ENCODE measurements around the gene CLN5. TPM values are rescaled to one million over a fixed set of nuclear protein-coding genes. Genes with fewer than 3 reads are reported as not detected.
"Not testable (repeated sequence)": the region's sequence is repeated elsewhere in the genome, so short reads cannot be mapped to it uniquely, and the experiment has no call there.

The CLN5 gene
- total RNA-seq, 2 experiments from 2014 or later: 15.5 to 15.8 TPM

DNA sequence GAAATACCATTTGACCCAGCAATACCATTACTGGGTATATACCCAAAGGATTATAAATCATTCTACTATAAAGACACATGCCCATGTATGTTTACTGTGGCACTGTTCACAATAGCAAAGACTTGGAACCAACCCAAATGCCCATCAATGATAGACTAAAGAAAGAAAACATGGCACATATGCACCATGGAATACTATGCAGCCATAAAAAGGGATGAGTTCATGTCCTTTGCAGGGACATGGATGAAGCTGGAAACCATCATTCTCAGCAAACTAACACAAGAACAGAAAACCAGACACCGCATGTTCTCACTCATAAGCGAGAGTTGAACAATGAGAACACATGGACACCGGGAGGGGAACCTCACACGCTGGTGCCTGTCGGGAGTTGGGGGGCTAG lies 17.8 kb downstream of the CLN5 start:
- H3K27me3 Mint-ChIP-seq, POLR2A ChIA-PET, H3K9me3 Mint-ChIP-seq, H3K27ac Mint-ChIP-seq, DNase-seq, H3K4me3 Mint-ChIP-seq: not testable (repeated sequence)
- CTCF ChIA-PET: interaction anchor here (1.9 kb wide), 1 partner anchor 10 kb away, joined by 6 read pairs; no protein-coding TSS in a partner anchor
- H3K4me1 Mint-ChIP-seq: peaks cover 17% of the 10 kb centered on the region
- peaks cover 64% of the 10 kb centered on the region for H3K36me3 Mint-ChIP-seq (ENCODE audit: low read depth)

DNA sequence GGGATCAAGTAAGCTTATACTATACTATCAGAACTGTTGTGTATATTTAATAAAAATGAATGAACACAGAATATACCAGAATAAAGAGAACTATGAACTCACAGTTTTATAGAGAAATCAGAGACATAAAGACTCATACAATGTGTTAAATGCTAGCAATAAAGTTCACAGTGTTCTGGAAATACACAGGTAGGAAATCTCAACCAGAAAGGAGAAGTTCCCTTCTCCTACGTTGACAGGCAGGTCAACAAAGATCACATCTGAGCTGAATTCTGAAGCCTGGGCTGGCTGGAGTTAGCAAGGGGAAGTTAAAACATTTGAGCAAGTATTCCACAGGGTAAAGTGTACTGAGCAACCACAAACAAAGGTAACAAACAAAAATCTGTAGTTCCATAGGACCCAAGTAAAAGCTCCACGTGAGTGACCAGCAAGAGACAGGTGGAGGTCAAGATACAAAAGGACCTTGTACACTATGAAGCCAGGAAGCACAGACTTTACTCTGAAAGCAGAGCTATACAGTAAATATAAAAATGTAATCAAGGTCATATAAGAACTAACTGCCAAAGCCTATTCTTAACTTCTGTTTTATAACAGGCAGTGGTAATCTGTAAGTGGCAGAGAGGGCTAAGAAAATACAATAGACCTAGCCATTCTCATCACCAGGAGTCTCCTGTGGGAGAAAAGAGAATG lies 22.1 kb downstream of the CLN5 start:
- DNase-seq: no peak
- no peak overlapping the region for H3K27ac Mint-ChIP-seq
- ChIA-PET POLR2A (interaction anchor here (1.1 kb wide), 1 partner anchor 12 kb away, joined by 3 read pairs; no protein-coding TSS in a partner anchor), CTCF (interaction anchor here (0.5 to 1.1 kb wide), 3 partner anchors 21 to 1316 kb away, joined by 3 to 4 read pairs (median 3); no protein-coding TSS in a partner anchor)
- H3K4me1 Mint-ChIP-seq: peaks cover 18% of the 10 kb centered on the region
- no peaks in the 10 kb centered on the region for H3K9me3 Mint-ChIP-seq
- H3K36me3 Mint-ChIP-seq (ENCODE audit: low read depth): peaks cover 76% of the 10 kb centered on the region
- no peak overlapping the region for H3K4me3 Mint-ChIP-seq
- no peaks in the 10 kb centered on the region for H3K27me3 Mint-ChIP-seq

DNA sequence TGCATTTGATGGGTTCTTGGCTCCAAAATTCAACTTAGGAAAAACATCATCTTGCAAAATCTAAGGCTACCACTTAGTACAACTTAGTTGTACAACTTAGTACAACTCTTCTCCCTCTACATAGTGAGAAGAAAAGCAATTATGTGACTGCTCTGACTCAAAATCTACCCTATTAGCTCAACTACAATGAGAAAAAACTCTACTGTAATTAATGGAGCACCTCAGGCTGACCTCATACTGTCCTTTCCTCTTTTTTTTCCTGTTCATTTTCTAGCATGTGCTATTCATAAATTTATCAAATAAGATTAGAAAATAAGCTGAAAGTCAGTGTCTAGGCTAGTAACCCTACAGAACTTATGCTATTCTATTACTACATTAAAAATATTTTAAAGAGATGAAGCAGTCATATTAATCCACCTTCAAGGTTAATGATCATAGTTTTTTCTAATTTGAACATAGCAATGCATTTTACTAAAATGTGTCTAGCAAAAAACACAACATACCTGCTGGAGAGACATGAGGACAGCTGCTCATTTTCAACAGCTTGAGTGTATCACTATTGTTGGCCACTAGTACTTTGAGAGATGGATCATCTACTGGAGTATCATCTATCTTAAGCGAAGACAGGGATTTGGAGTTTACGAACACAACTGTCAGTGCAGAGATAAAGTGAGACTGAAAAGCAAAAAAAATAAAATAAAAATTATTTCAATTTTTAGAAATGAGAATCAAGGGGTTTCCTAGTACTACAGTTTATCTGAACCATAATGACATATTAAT lies 23.2 kb downstream of the CLN5 start:
- ChIA-PET CTCF (interaction anchor here (0.8 to 1.1 kb wide), 2 partner anchors 10 to 130 kb away, joined by 3 read pairs; no protein-coding TSS in a partner anchor), POLR2A (no interaction called here)
- Mint-ChIP-seq H3K27me3 (no peaks in the 10 kb centered on the region), H3K9me3 (no peaks in the 10 kb centered on the region), H3K27ac (no peak overlapping the region), H3K4me3 (no peak overlapping the region), H3K4me1 (peaks cover 14% of the 10 kb centered on the region), H3K36me3 (ENCODE audit: low read depth) (peaks cover 68% of the 10 kb centered on the region)
- DNase-seq: no peak

DNA sequence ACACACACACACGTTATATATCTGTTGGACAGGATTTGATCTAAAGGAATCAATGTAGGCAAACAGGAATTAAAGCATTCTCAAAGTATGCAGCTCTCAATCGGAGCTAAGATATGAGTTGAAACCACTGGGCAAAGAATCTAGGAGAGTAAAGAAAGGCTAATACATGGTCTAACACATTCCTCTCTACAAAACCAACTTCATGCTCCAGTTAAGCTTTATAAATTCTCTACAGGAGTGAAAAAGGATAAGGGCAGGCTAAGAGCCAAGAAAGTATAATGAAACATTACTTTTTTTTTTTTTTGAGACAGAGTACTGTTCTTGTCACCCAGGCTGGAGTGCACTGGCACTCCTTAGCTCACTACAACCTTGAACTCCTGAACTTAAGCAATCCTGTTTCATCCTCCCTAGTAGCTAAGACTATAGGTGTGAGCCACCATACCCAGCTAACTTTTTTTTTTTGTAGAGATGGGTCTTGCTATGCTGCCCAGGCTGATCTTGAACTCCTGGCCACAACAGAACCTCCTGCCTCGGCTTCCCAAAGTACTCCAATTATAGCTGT lies 24.5 kb downstream of the CLN5 start:
- no peak overlapping the region for H3K27ac Mint-ChIP-seq
- H3K27me3 Mint-ChIP-seq: no peaks in the 10 kb centered on the region
- peaks cover 20% of the 10 kb centered on the region for H3K4me1 Mint-ChIP-seq
- CTCF ChIA-PET: interaction anchor here (0.9 to 1.7 kb wide), 3 partner anchors 8 to 16 kb away, joined by 3 to 5 read pairs (median 3); partner anchors contain the start of gene FBXL3
- DNase-seq: no peak
- POLR2A ChIA-PET: no interaction called here
- no peaks in the 10 kb centered on the region for H3K9me3 Mint-ChIP-seq
- no peak overlapping the region for H3K4me3 Mint-ChIP-seq
- H3K36me3 Mint-ChIP-seq (ENCODE audit: low read depth): peaks cover 63% of the 10 kb centered on the region

DNA sequence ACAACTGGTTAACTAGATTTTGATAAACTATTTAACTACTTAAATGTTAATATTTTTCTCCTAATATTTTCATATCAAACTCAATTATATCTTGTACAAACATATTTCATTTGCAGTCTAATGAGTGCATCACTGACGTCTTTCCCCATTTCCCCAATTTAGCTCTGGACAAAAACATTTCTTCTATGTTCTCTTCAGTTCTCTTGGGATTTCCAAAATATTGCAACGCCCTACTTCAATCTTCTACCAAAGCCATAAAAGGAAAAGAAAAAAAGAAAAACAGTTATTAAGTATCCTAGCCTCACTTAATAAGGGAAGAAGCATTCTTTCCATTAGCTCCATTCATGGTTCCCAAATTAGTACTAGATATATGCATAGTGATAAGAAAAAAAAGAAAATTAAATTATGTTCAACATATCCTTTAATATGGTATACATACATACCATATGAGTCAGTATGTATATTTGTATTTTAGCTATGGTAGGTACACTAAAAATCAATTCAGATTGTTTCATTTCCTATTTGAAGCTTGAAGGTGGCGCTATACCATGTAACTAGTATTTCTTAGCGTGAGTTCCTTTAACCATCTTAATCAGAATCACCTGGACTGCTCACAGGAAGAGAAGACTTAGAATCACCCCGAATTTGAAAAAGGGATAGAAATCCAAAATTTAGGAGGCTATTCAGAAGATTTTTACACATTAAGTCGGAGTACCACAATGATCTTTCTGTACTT lies 25.2 kb downstream of the CLN5 start:
- Mint-ChIP-seq H3K36me3 (ENCODE audit: low read depth) (peaks cover 65% of the 10 kb centered on the region), H3K4me1 (peaks cover 23% of the 10 kb centered on the region)
- POLR2A ChIA-PET: no interaction called here

DNA sequence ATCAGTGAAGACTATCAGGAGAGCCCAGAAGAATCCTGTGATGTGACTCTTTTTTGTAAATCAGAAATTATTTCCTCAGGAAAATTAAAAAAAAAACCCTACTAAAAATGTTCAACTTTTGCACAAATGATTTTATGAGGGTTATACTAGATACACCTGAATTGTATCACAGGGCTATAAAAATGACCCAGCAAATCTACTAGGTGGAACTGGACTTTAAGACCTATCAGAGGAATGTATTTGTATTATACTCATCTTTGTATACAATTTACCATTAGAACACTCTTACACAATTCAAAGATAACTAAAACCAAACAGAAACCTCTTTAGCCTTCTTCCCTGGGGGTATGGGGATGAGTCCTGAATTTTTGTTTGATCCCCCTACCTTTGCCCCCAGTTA lies 27.9 kb downstream of the CLN5 start:
- H3K27ac Mint-ChIP-seq: no peak overlapping the region
- CTCF ChIA-PET: interaction anchor here (0.6 to 1.6 kb wide), 2 partner anchors 16 kb away, joined by 3 to 7 read pairs; no protein-coding TSS in a partner anchor
- no peak for DNase-seq
- peaks cover 53% of the 10 kb centered on the region for H3K36me3 Mint-ChIP-seq (ENCODE audit: low read depth)
- POLR2A ChIA-PET: no interaction called here
- H3K27me3 Mint-ChIP-seq: no peaks in the 10 kb centered on the region
- no peaks in the 10 kb centered on the region for H3K9me3 Mint-ChIP-seq
- H3K4me1 Mint-ChIP-seq: peaks cover 48% of the 10 kb centered on the region
- no peak overlapping the region for H3K4me3 Mint-ChIP-seq

More for the DNA sequence above, 25.2 kb downstream of the CLN5 start:
- Mint-ChIP-seq H3K9me3 (no peaks in the 10 kb centered on the region), H3K27ac (no peak overlapping the region), H3K27me3 (no peaks in the 10 kb centered on the region), H3K4me3 (no peak overlapping the region)
- CTCF ChIA-PET: interaction anchor here (0.5 to 1.7 kb wide), 4 partner anchors 8 to 170 kb away, joined by 3 to 5 read pairs (median 3); partner anchors contain the start of gene FBXL3
- no peak for DNase-seq

DNA sequence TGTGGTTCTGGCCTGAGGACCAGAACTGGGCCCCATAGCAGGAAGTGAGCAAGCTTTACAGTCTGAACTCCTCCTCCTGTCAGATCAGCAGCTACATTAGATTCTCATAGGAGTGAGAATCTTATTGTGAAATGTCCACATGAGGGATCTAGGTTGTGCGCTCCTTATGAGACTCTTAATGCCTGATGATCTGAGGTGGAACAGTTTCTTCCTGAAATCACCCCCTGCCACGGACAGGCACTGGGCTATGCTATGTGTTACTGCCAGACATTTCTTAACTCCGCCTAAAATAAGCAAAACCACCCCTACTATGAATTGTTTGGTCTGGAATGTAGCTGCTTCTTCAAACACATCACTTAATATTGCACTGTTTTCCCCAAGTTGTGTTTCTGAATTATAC lies 30.5 kb downstream of the CLN5 start:
- peaks cover 39% of the 10 kb centered on the region for H3K36me3 Mint-ChIP-seq (ENCODE audit: low read depth)
- H3K27me3 Mint-ChIP-seq: no peaks in the 10 kb centered on the region
- no peak for DNase-seq
- CTCF ChIA-PET: interaction anchor here (2.4 kb wide), 1 partner anchor 14 kb away, joined by 8 read pairs; no protein-coding TSS in a partner anchor
- no peaks in the 10 kb centered on the region for H3K9me3 Mint-ChIP-seq
- H3K4me1 Mint-ChIP-seq: peaks cover 50% of the 10 kb centered on the region
- POLR2A ChIA-PET: no interaction called here
- no peak overlapping the region for H3K27ac Mint-ChIP-seq
- no peak overlapping the region for H3K4me3 Mint-ChIP-seq

DNA sequence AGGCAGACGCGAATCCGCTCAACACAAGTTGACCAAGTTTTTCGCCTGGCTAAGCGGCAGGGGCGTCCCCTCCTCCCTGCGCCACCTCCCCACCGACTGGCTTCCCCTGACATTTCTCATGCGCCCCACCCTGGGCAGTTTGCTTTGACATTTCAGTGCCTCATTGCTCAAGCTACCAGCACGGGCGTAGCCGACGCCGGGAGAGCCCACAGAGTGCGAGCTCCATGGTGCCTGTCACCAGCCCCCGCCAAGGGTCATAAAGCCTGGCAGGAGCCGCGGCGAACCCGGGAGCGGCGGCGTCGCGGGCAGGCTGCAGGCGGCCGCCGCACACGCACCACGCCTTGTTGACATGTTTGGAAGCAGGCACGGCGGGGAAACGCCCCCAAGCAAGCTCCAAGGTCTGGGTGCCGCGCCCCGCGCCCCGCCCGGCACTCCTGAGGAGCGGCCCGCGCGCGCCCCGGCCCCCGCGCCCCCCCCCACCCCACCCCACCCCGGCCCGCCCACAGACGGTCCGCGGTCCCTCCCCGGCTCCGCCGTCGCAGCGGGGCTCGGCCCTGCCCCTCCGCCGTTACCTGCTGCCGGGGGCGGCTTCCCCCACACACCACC lies 34.5 kb downstream of the CLN5 start:
- DNase-seq: peak; percentile 84
- peaks cover 3% of the 10 kb centered on the region for H3K9me3 Mint-ChIP-seq
- H3K27ac Mint-ChIP-seq: peak overlapping the region; percentile 96
- peaks cover 49% of the 10 kb centered on the region for H3K4me1 Mint-ChIP-seq
- peaks cover 29% of the 10 kb centered on the region for H3K36me3 Mint-ChIP-seq (ENCODE audit: low read depth)
- CTCF ChIA-PET: interaction anchor here (0.6 to 2.2 kb wide), 4 partner anchors 8 to 46 kb away, joined by 3 to 5 read pairs (median 5); no protein-coding TSS in a partner anchor
- POLR2A ChIA-PET: interaction anchor here (1.1 kb wide), 1 partner anchor 13 kb away, joined by 3 read pairs; no protein-coding TSS in a partner anchor
- H3K4me3 Mint-ChIP-seq: peak overlapping the region; percentile 94
- no peaks in the 10 kb centered on the region for H3K27me3 Mint-ChIP-seq

DNA sequence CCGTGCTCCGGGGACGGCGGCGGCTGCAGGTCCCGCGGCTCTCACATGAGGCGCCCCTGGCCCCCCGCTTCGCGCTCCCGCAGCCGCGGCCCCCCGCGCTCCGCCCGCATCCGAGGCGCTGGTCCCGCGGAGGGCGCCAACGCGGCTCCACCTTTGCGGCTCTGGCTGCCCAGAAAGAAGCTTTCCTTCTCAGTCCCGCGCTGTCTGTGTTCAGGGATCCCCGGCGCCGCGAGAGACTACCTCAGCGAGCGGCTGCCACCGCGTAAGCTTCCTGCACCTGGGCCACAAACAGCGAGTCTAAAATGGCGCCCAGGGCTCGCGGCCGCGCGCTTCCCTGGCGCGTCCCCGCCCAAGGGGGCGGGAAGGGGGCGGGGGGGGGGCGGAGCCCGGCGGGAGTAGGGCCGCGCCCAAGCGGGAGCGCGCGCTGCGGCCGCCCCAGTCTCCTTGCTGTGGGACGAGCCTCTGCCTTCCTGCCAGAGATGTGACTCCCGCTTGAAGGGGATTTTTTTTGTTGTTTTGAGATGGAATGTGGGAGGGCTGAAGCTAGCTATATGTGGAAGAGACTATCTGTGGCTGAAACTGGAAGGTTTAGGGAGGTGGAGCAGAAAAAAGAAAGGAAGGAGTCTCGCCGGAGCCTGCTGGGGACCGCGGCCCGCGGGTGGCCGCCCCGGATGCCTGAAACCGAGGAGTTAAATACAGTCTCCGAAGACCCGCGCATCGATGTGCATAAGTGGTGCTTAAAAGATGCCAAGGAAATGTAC lies 35.2 kb downstream of the CLN5 start, which contains the start of gene FBXL3:
Gene FBXL3 (minus strand): TSS at position 299 of the 761 bp plus-strand sequence. CDS start 5,299 bp downstream, outside the sequence.
- ChIA-PET CTCF (interaction anchor here (0.6 to 2.2 kb wide), 5 partner anchors 9 to 47 kb away, joined by 3 to 5 read pairs (median 5); no protein-coding TSS in a partner anchor), POLR2A (interaction anchor here (1.1 kb wide), 1 partner anchor 13 kb away, joined by 3 read pairs; no protein-coding TSS in a partner anchor)
- Mint-ChIP-seq H3K27me3 (no peaks in the 10 kb centered on the region), H3K27ac (peak within 1 kb of the TSS; percentile 96), H3K4me3 (peak within 1 kb of the TSS; percentile 94), H3K36me3 (ENCODE audit: low read depth) (peaks cover 22% of the 10 kb centered on the region), H3K4me1 (peaks cover 43% of the 10 kb centered on the region), H3K9me3 (peaks cover 3% of the 10 kb centered on the region)
- DNase-seq: peak; percentile 85

DNA sequence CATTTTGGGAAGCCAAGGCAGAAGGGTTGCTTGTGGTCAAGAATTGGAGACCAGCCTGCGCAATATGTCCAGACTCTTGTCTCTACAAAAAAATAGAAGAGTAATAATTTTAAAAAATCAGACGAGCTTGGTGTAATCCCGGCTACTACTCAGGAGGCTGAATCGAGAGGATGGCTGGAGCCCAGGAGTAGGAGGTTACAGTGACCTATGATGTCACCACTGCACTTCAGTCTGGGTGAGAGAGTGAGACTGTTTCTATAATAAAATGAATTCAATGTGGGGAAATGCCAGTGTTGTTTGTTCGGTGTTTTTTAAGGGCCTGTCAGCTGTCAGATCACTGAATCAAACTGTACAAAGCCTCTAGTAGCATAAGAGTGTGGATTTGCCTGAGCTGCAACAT lies 36.3 kb downstream of the CLN5 start:
- Mint-ChIP-seq H3K36me3 (ENCODE audit: low read depth) (peaks cover 16% of the 10 kb centered on the region), H3K4me3 (peak overlapping the region; percentile 84), H3K4me1 (peaks cover 32% of the 10 kb centered on the region), H3K27me3 (no peaks in the 10 kb centered on the region), H3K9me3 (peaks cover 3% of the 10 kb centered on the region), H3K27ac (peak overlapping the region; percentile 95)
- ChIA-PET POLR2A (interaction anchor here (0.6 kb wide), 1 partner anchor 478 kb away, joined by 3 read pairs; no protein-coding TSS in a partner anchor), CTCF (interaction anchor here (0.7 to 1.1 kb wide), 3 partner anchors 15 to 309 kb away, joined by 3 to 4 read pairs (median 3); no protein-coding TSS in a partner anchor)
- no peak for DNase-seq

DNA sequence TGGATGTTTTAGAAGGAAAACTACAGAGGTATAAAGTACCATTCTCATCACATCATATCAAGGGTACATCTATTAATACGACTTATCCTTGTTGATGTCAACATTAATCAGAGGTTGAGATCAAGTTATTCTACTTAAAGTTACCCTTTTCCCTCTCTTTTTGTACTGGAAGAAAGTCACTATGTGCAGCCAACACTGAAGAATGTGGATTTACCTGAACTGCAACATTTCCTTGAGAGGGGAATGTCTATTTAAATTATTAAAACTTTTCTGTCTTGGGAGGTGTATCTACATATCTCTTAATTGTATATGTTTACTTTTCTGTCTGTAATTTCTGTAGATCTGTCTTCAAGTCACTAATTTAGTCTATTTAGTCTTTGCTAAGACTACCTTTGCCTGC lies 37.6 kb downstream of the CLN5 start:
- Mint-ChIP-seq H3K9me3 (peaks cover 3% of the 10 kb centered on the region), H3K4me3 (no peak overlapping the region), H3K27ac (no peak overlapping the region), H3K36me3 (ENCODE audit: low read depth) (peaks cover 9% of the 10 kb centered on the region), H3K27me3 (no peaks in the 10 kb centered on the region), H3K4me1 (peaks cover 21% of the 10 kb centered on the region)
- ChIA-PET CTCF (no interaction called here), POLR2A (no interaction called here)
- no peak for DNase-seq
